ENCODE measurements around the gene GALR2. TPM values are rescaled to one million over a fixed set of nuclear protein-coding genes. Genes with fewer than 3 reads are reported as not detected.

GALR2 gene
- total RNA-seq, 2 donors from 2014 or later = 0.80 TPM; not detected in 1

- no peak for DNase-seq (ENCODE audit: low spot score)
- peaks cover 2 to 4% of the 10 kb centered on the region in 2 donors for H3K36me3 ChIP-seq
- no peaks in the 10 kb centered on the region for H3K9me3 ChIP-seq
- peaks cover 6% of the 10 kb centered on the region for H3K4me1 ChIP-seq (replicated peaks)
- H3K27ac ChIP-seq = no peak overlapping the region
- WGBS = 76% methylated on average over 5 of the region's 5 CpGs
- H3K4me3 ChIP-seq = no peak overlapping the region
- H3K27me3 ChIP-seq (replicated peaks; ENCODE audit: insufficient read depth) = no peaks in the 10 kb centered on the region
- TF ChIP-seq POLR2A (IDR thresholded peaks at IDR 0.05) (no peak), POLR2AphosphoS5 (IDR thresholded peaks at IDR 0.05) (no peak), CTCF (IDR thresholded peaks at IDR 0.05) (no peak)
- intact Hi-C loops (cut with DNase I) = no loop called here
Observed at GRCh38 chr17:76104896-76105231, 30.3 kb downstream of the GALR2 start.

- no peaks in the 10 kb centered on the region for H3K9me3 ChIP-seq
- H3K4me1 ChIP-seq (replicated peaks) = peaks cover 4% of the 10 kb centered on the region
- no peak overlapping the region for H3K4me3 ChIP-seq
- intact Hi-C loops (cut with DNase I) = no loop called here
- no peak overlapping the region for H3K27ac ChIP-seq
- no peaks in the 10 kb centered on the region for H3K27me3 ChIP-seq (replicated peaks; ENCODE audit: insufficient read depth)
- no peak for DNase-seq (ENCODE audit: low spot score)
- 67% methylated on average over 3 of the region's 3 CpGs for WGBS
- H3K36me3 ChIP-seq = no peaks in the 10 kb centered on the region
- TF ChIP-seq POLR2A (IDR thresholded peaks at IDR 0.05) (no peak), POLR2AphosphoS5 (IDR thresholded peaks at IDR 0.05) (no peak), CTCF (IDR thresholded peaks at IDR 0.05) (no peak)
Observed at GRCh38 chr17:76106703-76107102, 32.1 kb downstream of the GALR2 start.

- 90% methylated on average over 6 of the region's 6 CpGs for WGBS
- Histone ChIP-seq H3K4me1 (replicated peaks) (no peaks in the 10 kb centered on the region), H3K9me3 (no peaks in the 10 kb centered on the region), H3K27ac (no peak overlapping the region), H3K4me3 (no peak overlapping the region), H3K27me3 (replicated peaks; ENCODE audit: insufficient read depth) (no peaks in the 10 kb centered on the region), H3K36me3 (no peaks in the 10 kb centered on the region)
- intact Hi-C loops (cut with DNase I) = no loop called here
- DNase-seq (ENCODE audit: low spot score) = no peak
- TF ChIP-seq POLR2AphosphoS5 (IDR thresholded peaks at IDR 0.05) (no peak), CTCF (IDR thresholded peaks at IDR 0.05) (no peak), POLR2A (IDR thresholded peaks at IDR 0.05) (no peak)
Observed at GRCh38 chr17:76107509-76107908, 32.9 kb downstream of the GALR2 start.

GRCh38 chr17:76111956-76112355 is 37.4 kb downstream of the GALR2 start:
- H3K36me3 ChIP-seq = no peaks in the 10 kb centered on the region
- no peaks in the 10 kb centered on the region for H3K27me3 ChIP-seq (replicated peaks; ENCODE audit: insufficient read depth)
- H3K9me3 ChIP-seq = no peaks in the 10 kb centered on the region
- intact Hi-C loops (cut with DNase I) = no loop called here
- H3K4me3 ChIP-seq = no peak overlapping the region
- WGBS = 94% methylated on average over 2 of the region's 2 CpGs
- H3K27ac ChIP-seq = no peak overlapping the region
- no peak for DNase-seq (ENCODE audit: low spot score)
- H3K4me1 ChIP-seq (replicated peaks) = no peaks in the 10 kb centered on the region
- TF ChIP-seq CTCF (IDR thresholded peaks at IDR 0.05) (no peak), POLR2AphosphoS5 (IDR thresholded peaks at IDR 0.05) (no peak), POLR2A (IDR thresholded peaks at IDR 0.05) (no peak)

GRCh38 chr17:76115138-76115754 is 40.7 kb downstream of the GALR2 start:
- H3K4me3 ChIP-seq = no peak overlapping the region
- no peak for DNase-seq (ENCODE audit: low spot score)
- intact Hi-C loops (cut with DNase I) = no loop called here
- no peaks in the 10 kb centered on the region for H3K4me1 ChIP-seq (replicated peaks)
- no peak overlapping the region for H3K27ac ChIP-seq
- 92% methylated on average over 7 of the region's 7 CpGs for WGBS
- no peaks in the 10 kb centered on the region for H3K9me3 ChIP-seq
- no peaks in the 10 kb centered on the region for H3K27me3 ChIP-seq (replicated peaks; ENCODE audit: insufficient read depth)
- no peaks in the 10 kb centered on the region for H3K36me3 ChIP-seq
- TF ChIP-seq POLR2A (IDR thresholded peaks at IDR 0.05) (no peak), POLR2AphosphoS5 (IDR thresholded peaks at IDR 0.05) (no peak), CTCF (IDR thresholded peaks at IDR 0.05) (no peak)
